Activated CD4-positive, alpha-beta T cell treated with anti-CD3 and anti-CD28 coated beads for 48 hours (primary cell): ENCODE measurements around the gene USP15.
"Not testable (repeated sequence)": the region's sequence is repeated elsewhere in the genome, so short reads cannot be mapped to it uniquely, and the experiment has no call there.

Source experiments
- DNase-seq: peaks from one replicate; pipeline ENCODE4 v3.0.0-alpha.2; 2020

The USP15 gene

GRCh38 chr12:62379026-62379722 lies 119.0 kb downstream of the USP15 start:
- DNase-seq, result no peak

GRCh38 chr12:62379723-62380045 lies 119.5 kb downstream of the USP15 start:
- no peak for DNase-seq

GRCh38 chr12:62382526-62382925 lies 122.3 kb downstream of the USP15 start:
- no peak for DNase-seq

GRCh38 chr12:62396750-62397149 lies 136.5 kb downstream of the USP15 start:
- DNase-seq, result no peak

- no peak for DNase-seq
These were observed 139.9 kb downstream of the USP15 start for GRCh38 chr12:62400135-62400534.

GRCh38 chr12:62401631-62402030 lies 141.4 kb downstream of the USP15 start:
- no peak for DNase-seq

GRCh38 chr12:62403031-62403430 lies 142.8 kb downstream of the USP15 start:
- DNase-seq, result no peak

GRCh38 chr12:62407587-62407986 lies 147.4 kb downstream of the USP15 start:
- no peak for DNase-seq

GRCh38 chr12:62409068-62409467 lies 148.9 kb downstream of the USP15 start:
- DNase-seq, result no peak

- DNase-seq, result no peak
These were observed 154.0 kb downstream of the USP15 start for GRCh38 chr12:62414180-62414579.

GRCh38 chr12:62426089-62426488 lies 165.9 kb downstream of the USP15 start:
- DNase-seq, result no peak

GRCh38 chr12:62429457-62429856 lies 169.3 kb downstream of the USP15 start:
- DNase-seq, result no peak

- DNase-seq, result peak; percentile 5
These were observed 174.5 kb downstream of the USP15 start for GRCh38 chr12:62434494-62435302.

- DNase-seq, result peak; percentile 56
These were observed 175.3 kb downstream of the USP15 start for GRCh38 chr12:62435303-62436163.

- DNase-seq, result no peak
These were observed 175.9 kb downstream of the USP15 start for GRCh38 chr12:62436164-62436503.

- DNase-seq, result peak; percentile 66
These were observed 178.0 kb downstream of the USP15 start for GRCh38 chr12:62438098-62438692.

- no peak for DNase-seq
These were observed 186.7 kb downstream of the USP15 start for GRCh38 chr12:62446754-62447452.

GRCh38 chr12:62448436-62448835 lies 188.2 kb downstream of the USP15 start:
- DNase-seq, result no peak

- not testable (repeated sequence) for DNase-seq
These were observed 195.2 kb downstream of the USP15 start for GRCh38 chr12:62455429-62455828.

- DNase-seq, result no peak
These were observed 198.4 kb downstream of the USP15 start for GRCh38 chr12:62458626-62459025.

GRCh38 chr12:62459976-62460375 lies 199.8 kb downstream of the USP15 start:
- DNase-seq, result no peak

GRCh38 chr12:62461171-62461837 lies 201.1 kb downstream of the USP15 start:
- DNase-seq, result not testable (repeated sequence)
